ENCODE measurements around the gene NEURL1. TPM values are rescaled to one million over a fixed set of nuclear protein-coding genes. Genes with fewer than 3 reads are reported as not detected.
"Not testable (repeated sequence)": the region's sequence is repeated elsewhere in the genome, so short reads cannot be mapped to it uniquely, and the experiment has no call there.

Gene NEURL1
- polyA plus RNA-seq, 1 donor from 2014 or later, result 0.35 TPM

DNA sequence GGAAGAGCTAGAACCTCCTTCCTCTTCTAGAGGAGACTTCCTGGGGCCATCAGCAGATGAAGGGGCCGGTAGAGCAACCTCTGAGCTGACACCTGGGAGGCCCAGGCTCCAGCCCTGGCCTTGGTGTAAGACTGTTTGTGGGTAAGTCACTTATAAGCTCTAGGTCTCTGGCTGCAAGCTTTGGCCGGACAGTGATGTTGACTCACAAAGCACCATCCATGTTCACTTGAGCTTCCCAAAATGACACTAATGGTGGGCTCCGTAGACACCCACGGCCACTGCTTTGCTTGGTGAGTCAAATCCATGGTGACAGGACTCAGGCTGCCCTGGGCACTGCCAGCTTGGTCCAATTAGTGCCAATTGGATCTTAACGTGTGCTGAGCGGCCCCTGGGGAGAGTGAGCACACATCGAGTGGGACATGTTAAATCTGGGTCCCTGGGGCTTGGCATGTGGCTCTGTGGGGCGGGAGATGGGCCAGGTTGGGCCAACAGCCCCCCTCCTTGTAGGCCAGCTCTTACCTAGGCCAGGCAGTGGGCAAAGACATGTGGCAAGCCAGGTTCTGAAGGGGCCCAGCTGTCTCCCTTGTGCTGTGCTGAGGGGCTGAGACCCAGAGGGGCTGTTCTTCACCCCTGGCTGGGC lies 16.7 kb downstream of the NEURL1 start:
- peaks cover 24% of the 10 kb centered on the region for H3K27me3 Mint-ChIP-seq

DNA sequence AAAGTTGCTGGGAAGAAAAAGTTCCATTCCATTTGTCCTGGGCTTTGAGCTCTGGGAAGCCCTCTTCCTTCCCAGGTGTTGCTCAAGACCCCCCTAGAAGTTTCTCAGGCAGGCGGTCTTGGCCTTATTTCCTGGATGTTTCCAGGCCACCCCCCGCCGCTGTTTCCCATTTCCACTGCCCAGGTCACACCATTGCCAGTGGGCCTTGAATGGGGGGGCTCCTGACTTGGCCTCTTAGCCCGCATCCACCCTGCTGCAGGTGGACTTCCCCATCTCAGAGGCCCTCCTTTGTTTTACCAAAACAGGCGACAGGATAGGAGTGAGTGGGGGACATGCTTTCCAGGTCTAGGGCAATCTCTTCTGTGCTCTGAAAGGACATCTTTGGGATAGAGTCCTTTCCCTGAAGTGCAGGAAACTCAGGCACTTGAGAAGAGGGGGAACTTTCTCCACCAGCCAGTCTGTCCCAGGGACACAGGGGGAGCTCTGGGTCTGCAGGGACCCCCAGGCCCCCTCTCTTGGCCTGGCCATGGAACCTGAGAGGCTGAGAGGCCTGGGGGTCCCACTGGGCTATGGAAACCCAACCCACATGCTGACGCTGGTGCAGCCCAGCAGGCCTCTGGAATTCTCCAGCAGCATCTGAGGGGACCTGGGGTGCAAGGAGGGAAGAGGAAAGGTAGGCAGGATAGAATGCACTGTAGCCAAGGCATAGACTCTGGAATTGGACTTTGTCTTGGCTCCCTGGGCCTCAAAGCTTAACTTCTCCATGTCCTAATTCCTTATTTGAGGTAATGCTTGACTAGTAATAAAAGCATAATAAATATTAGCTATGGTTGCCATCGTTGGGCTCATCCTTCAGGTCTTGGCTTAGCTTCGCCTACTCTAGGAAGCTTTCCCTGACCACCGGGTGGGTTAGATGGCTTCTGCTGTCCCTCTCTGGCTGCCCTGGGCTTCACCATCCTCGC lies 17.6 kb downstream of the NEURL1 start:
- no peak overlapping the region for H3K4me3 Mint-ChIP-seq
- H3K27ac Mint-ChIP-seq, result peak overlapping the region in 1 of 3 donors; percentile 83
- peaks cover 6 to 7% (median 6%) of the 10 kb centered on the region in 3 donors for H3K4me1 Mint-ChIP-seq
- H3K36me3 Mint-ChIP-seq, result no peaks in the 10 kb centered on the region
- no peaks in the 10 kb centered on the region for H3K9me3 Mint-ChIP-seq
- peaks cover 18% of the 10 kb centered on the region for H3K27me3 Mint-ChIP-seq

More for the DNA sequence above, 16.7 kb downstream of the NEURL1 start:
- Mint-ChIP-seq H3K4me3 (no peak overlapping the region), H3K9me3 (no peaks in the 10 kb centered on the region), H3K27ac (no peak overlapping the region), H3K36me3 (no peaks in the 10 kb centered on the region), H3K4me1 (peaks cover 0 to under 1% (median under 1%) of the 10 kb centered on the region in 3 donors)

DNA sequence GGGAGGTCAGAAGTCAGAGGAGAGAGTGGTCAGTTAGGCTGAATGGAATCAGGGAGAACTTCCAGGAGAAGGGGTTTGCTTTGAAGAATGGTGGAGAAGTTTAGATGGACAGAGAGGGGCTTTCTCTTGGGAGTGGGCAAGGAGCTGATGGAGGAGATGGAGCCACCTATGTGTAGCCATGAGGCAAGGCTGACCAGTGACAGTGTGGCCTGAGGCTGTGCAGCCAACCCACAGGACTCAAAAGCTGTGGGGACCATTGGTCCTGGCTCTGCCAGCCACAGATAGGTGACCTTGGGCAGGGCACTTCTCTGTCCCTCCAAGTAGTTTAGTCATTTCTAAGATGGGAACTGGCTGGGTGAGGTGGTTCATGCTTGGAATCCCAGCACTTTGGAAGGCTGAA lies 18.7 kb downstream of the NEURL1 start:
- Mint-ChIP-seq H3K27ac (no peak overlapping the region), H3K9me3 (no peaks in the 10 kb centered on the region), H3K4me1 (peaks cover 6 to 7% (median 6%) of the 10 kb centered on the region in 3 donors), H3K4me3 (no peak overlapping the region), H3K27me3 (peaks cover 10% of the 10 kb centered on the region), H3K36me3 (peaks cover 2% of the 10 kb centered on the region)

DNA sequence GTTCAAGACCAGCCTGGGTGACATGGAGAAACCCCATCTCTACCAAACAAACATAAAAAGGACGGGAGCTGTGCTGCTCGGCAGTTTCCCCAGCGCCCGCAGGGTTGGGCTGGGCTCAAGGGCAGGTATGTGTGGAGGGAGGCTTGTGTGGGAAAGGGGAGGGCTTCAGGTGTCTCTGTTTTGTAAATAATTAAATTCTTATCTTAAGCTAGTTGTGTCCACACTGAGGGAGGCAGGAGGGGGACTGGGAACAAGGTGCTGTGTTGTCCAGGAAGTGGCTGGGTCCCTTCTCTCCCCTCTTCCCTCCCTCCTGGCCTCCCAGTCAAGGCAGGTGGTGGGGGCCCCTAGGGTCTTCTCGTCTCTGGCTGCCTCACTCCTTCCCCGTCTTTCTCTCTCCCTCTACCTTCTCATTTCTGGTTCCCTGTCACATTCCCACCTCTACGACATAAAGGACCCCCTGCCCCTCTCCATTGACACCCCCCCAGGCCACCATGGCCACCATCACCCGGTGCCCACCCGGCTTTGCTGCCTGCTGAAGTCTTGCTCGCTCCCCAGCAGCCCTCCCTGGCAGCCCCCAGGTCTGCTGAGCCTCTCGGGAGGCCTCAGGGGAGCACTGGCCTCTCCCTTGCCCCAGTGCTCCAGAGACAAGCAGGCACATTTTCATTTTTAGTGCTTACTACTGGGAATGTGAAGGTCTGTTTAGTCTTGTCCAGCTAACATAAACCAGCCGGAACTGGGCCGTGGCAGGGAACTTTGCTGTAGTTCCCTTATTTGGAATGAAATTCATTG lies 19.3 kb downstream of the NEURL1 start:
- Mint-ChIP-seq H3K27me3 (peaks cover 7% of the 10 kb centered on the region), H3K36me3 (peaks cover 2% of the 10 kb centered on the region), H3K4me3 (no peak overlapping the region), H3K4me1 (peaks cover 6 to 7% (median 6%) of the 10 kb centered on the region in 3 donors), H3K9me3 (no peaks in the 10 kb centered on the region), H3K27ac (no peak overlapping the region)

DNA sequence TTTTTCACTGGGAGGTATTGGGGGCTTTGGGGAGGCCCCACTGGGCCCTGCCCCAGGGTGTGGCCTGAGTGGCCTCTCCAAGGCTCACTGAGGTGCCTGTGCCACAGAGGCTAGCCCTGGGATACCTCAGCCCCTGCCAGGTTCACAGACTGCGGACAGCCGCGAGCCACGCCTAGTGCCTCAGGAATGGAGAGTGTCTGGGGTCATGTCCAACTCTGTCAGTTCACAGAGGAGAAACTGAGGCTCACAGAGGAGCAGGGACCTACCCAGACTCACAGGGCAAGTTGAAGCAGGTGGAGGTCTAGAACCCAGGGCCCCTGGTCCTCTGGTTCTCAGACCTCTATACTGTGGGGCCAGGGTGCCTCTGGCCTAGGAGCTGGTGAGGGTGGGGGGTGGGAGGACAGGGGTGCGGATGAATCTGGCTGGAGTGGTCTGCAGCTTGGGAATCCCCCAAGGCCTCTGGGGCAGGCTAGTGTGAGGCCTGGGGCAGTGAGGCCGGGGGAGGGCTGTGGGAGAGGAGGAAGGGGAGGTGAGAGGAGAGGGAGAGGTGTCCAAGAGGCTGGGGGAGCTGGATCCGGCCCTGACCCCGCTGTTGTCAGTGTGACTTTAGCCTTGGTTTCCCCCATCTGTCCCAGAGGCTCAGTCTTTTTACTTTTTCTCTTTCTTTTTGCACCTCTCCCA lies 20.0 kb downstream of the NEURL1 start:
- Mint-ChIP-seq H3K27me3 (peaks cover 5% of the 10 kb centered on the region), H3K27ac (no peak overlapping the region), H3K4me1 (peaks cover 6 to 7% (median 6%) of the 10 kb centered on the region in 3 donors), H3K9me3 (no peaks in the 10 kb centered on the region), H3K4me3 (no peak overlapping the region), H3K36me3 (peaks cover 2% of the 10 kb centered on the region)

DNA sequence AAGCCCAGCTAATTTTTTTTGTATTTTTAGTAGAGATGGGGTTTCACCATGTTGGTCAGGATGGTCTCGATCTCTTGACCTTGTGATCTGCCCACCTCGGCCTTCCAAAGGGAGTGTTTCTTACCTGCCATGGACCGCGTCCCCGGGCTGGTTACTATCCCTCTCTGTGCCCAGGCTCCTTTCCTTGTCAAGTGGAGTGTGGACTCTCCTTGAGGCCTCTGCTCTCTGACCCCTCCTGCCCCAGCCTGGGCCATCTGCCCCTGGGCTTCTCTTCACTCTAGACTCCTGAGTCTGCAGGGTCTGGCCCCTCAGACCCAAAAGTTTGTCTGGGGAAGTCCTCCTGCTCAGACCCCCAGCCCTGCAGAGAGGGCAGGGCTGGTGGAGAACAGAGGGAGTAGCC lies 20.7 kb downstream of the NEURL1 start:
- Mint-ChIP-seq H3K4me1 (peaks cover 6 to 7% (median 6%) of the 10 kb centered on the region in 3 donors), H3K36me3 (peaks cover 2% of the 10 kb centered on the region), H3K9me3 (no peaks in the 10 kb centered on the region), H3K27ac (peak overlapping the region in 1 of 3 donors; percentile 50), H3K27me3 (peaks cover 5% of the 10 kb centered on the region), H3K4me3 (no peak overlapping the region)

DNA sequence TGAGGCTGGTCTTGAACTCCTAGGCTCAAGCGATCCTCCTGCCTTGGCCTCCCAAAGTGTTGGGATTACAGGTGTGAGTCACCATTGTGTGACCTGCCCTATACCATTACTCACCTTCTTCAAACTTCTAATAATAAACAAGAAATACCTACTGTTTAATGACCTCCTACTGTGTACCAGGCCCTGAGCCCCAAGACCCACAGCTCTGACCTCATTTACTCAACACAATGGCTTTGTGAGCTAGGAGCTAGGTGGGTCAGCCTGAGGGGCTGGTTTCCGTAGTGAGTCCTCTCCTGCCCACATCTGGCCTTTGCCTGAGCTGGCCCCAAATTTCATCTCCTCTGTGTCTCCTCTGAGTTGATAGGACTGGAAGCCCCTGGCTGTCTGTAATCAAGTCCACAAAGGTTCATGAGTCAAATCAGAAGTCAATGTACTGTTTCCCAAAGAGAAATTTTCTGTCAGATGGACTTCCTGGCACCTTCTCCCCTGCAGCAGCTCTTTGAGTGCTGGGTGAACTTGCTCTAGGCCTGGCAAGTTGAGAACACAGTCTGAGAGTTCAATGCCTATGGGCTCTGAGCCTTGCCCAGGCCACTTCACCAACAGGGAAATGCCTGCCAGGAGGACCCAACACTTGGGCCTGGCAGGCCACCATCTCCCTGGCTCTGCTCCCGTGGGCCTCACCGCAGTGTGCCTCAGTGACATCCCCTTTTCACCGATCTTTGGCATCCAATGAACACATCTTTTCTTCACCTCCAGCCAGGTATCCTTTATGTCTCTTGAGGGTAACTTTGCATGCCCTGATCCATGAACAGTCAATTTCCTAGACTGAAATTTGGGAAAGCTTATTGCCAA lies 24.0 kb downstream of the NEURL1 start:
- H3K4me1 Mint-ChIP-seq, result peaks cover 6 to 8% (median 7%) of the 10 kb centered on the region in 3 donors
- peak overlapping the region in 1 of 3 donors; percentile 54 for H3K27ac Mint-ChIP-seq
- peaks cover 4% of the 10 kb centered on the region for H3K27me3 Mint-ChIP-seq
- H3K36me3 Mint-ChIP-seq, result peaks cover 2% of the 10 kb centered on the region
- H3K4me3 Mint-ChIP-seq, result peak overlapping the region in 1 of 4 donors; percentile 48
- no peaks in the 10 kb centered on the region for H3K9me3 Mint-ChIP-seq

DNA sequence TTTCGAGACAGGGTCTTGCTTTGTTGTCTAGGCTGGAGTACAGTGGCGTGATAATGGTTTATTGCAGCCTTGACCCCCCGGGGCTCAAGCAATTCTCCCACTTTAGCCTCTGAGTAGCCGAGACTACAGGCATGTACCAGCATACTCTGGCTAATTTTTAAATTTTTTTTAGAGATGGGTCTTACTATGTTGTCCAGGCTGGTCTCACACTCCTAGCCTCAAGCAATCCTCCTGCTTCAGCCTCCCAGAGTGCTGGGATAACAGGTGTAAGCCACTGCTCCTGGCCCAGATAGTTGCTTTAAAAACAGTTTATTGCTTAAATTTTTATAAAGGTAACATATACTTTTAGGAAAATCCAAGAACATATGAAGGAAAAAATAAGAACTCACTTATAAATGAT lies 26.3 kb downstream of the NEURL1 start:
- H3K4me3 Mint-ChIP-seq, result no peak overlapping the region
- H3K27me3 Mint-ChIP-seq, result peaks cover 8% of the 10 kb centered on the region
- no peak overlapping the region for H3K27ac Mint-ChIP-seq
- H3K36me3 Mint-ChIP-seq, result peaks cover 2% of the 10 kb centered on the region
- peaks cover 6 to 8% (median 7%) of the 10 kb centered on the region in 3 donors for H3K4me1 Mint-ChIP-seq
- peaks cover 0 to 2% (median under 1%) of the 10 kb centered on the region in 3 donors for H3K9me3 Mint-ChIP-seq

DNA sequence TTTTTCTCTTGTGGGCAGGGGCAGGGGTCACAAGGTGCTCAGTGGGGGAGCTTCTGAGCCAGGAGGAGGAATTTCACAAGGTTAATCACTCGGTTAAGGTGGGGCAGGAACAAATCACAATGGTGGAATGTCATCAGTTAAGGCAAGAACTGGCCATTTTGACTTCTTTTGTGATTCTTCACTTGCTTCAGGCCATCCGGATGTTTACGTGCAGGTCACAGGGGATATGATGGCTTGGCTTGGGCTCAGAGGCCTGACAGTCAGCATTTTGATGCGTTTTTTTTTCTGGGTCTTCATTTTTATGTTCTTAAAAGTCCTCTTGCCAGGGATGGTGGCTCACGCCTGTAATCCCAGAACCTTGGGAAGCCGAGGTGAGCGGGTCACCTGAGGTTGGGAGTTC lies 28.5 kb downstream of the NEURL1 start:
- peak overlapping the region in 1 of 4 donors; percentile 38 for H3K4me3 Mint-ChIP-seq
- not testable (repeated sequence) for H3K27ac Mint-ChIP-seq, H3K9me3 Mint-ChIP-seq, H3K4me1 Mint-ChIP-seq, H3K36me3 Mint-ChIP-seq
- peaks cover 11% of the 10 kb centered on the region for H3K27me3 Mint-ChIP-seq

DNA sequence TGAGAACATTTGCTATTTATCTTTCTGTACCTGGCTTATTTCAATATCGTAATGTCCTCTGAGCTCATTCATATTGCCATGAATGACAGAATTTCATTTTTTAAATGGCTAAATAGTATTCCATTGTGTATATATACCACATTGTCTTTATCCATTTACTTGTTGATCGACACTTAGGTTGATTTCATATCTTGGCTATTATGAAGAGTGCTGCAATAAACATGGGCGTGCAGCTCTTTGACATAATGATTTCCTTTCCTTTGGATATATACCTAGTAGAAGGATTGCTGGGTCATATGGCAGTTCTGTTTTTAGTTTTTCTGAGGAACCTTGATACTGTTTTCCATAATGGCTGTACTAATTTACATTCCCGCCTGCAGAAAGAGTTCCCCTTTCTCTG lies 30.2 kb downstream of the NEURL1 start:
- Mint-ChIP-seq H3K27me3 (peaks cover 14% of the 10 kb centered on the region), H3K27ac (no peak overlapping the region), H3K4me3 (no peak overlapping the region), H3K4me1 (peaks cover 2 to 3% (median 2%) of the 10 kb centered on the region in 3 donors), H3K36me3 (no peaks in the 10 kb centered on the region), H3K9me3 (peaks cover 4 to 8% (median 4%) of the 10 kb centered on the region in 3 donors)

DNA sequence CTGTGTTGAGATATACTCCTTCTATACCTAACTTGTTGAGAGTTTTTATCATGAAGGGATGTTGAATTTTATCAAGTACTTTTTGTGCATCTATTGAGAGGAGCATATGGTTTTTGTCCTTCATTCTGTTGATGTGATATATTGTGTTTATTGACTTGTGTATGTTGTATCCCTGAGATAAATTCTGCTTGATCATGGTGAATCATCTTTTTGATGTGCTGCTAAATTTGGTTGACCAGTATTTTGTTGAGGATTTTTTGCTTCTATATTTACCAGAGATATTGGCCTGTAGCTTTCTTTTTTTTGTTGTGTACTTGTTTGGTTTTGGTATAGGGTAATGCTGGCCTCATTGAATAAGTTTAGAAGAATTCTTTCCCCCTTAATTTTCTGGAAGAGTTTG lies 32.4 kb downstream of the NEURL1 start:
- Mint-ChIP-seq H3K9me3 (peaks cover 8 to 14% (median 11%) of the 10 kb centered on the region in 3 donors), H3K27me3 (peaks cover 18% of the 10 kb centered on the region), H3K4me1 (peaks cover 0 to 3% (median 2%) of the 10 kb centered on the region in 3 donors), H3K4me3 (no peak overlapping the region), H3K36me3 (no peaks in the 10 kb centered on the region), H3K27ac (no peak overlapping the region)

DNA sequence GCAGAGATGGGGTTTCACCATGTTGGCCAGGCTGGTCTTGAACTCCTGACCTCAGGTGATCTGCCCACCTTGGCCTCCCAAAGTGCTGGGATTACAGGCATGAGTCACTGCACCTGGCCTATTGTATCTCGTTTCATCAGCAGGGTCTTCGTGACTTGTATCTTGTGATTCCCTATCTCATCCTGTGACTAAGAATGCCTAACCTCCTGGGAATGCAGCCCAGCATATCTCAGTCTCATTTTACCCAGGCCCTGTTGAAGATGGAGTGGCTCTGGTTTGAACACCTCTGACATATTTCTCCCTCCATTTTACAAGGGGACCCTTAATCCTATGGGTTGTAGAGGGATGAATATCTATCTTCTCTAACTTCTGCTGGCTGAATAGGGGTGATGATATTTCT lies 34.0 kb downstream of the NEURL1 start:
- Mint-ChIP-seq H3K27me3 (peaks cover 17% of the 10 kb centered on the region), H3K9me3 (peaks cover 8 to 14% (median 11%) of the 10 kb centered on the region in 3 donors)
- H3K4me3 Mint-ChIP-seq, H3K36me3 Mint-ChIP-seq, H3K27ac Mint-ChIP-seq, H3K4me1 Mint-ChIP-seq: not testable (repeated sequence)

DNA sequence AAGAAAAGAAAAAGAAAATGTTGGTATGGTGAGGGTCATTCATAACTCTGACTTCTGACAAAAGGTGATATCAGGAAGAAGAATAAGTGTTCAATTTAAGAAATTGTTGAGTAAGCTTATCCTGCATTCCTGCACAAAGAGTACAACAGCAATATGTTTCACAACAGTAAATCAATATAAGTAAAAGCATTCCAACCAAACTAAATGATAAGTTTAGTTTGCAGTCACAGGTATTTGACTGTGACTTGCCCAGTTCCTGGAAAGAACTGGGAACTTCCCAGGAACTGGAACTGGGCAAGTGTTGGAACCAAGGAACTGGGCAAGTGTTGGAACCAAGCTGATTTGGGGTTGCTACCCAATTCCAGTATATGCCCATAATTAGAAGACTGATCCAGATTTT lies 35.0 kb downstream of the NEURL1 start:
- Mint-ChIP-seq H3K27ac (no peak overlapping the region), H3K4me3 (no peak overlapping the region), H3K9me3 (peaks cover 8 to 14% (median 11%) of the 10 kb centered on the region in 3 donors), H3K27me3 (peaks cover 17% of the 10 kb centered on the region), H3K4me1 (peaks cover 0 to 3% (median 2%) of the 10 kb centered on the region in 3 donors), H3K36me3 (no peaks in the 10 kb centered on the region)

All from IgD-negative memory B cell (primary cell).